Neural cell (in vitro differentiated cells): ENCODE measurements around the gene ACTMAP.

Source experiments
- EP300 ChIP-seq: fragments of 450-650 bp; conservative IDR thresholded peaks from 2 replicates; pipeline ENCODE4 v1.6.1; 2014; ENCODE audit warnings: antibody characterized with exemption, mild to moderate bottlenecking, moderate library complexity; ENCODE audit not compliant: poor library complexity, severe bottlenecking
- EZH2 ChIP-seq: fragments of 200-600, 300-800 bp; shearing (Covaris generic), sonication (generic); IDR thresholded peaks from 2 replicates; pipeline ENCODE4 v1.6.1; 2014; ENCODE audit warnings: antibody characterized with exemption, low read length, borderline replicate concordance, mild to moderate bottlenecking; ENCODE audit not compliant: insufficient read depth, poor library complexity, severe bottlenecking
- POLR2AphosphoS5 ChIP-seq: IDR thresholded peaks from 2 replicates; pipeline ENCODE4 v1.6.1; 2012
- RAD21 ChIP-seq: fragments of 450-650 bp; conservative IDR thresholded peaks from 2 replicates; pipeline ENCODE4 v1.6.1; 2014; ENCODE audit warnings: antibody characterized with exemption, mild to moderate bottlenecking, moderate library complexity
- TF ChIP-seq, protein P1 (sequence below): fragments of 450-650 bp; IDR thresholded peaks from 2 replicates; pipeline ENCODE4 v1.5.1; 2014; ENCODE audit warnings: antibody characterized with exemption, mild to moderate bottlenecking, moderate library complexity; ENCODE audit not compliant: poor library complexity, severe bottlenecking
- TF ChIP-seq, protein P2 (sequence below): IDR thresholded peaks from 2 replicates; pipeline ENCODE4 v1.6.1; 2012; ENCODE audit warnings: borderline replicate concordance

DNA sequence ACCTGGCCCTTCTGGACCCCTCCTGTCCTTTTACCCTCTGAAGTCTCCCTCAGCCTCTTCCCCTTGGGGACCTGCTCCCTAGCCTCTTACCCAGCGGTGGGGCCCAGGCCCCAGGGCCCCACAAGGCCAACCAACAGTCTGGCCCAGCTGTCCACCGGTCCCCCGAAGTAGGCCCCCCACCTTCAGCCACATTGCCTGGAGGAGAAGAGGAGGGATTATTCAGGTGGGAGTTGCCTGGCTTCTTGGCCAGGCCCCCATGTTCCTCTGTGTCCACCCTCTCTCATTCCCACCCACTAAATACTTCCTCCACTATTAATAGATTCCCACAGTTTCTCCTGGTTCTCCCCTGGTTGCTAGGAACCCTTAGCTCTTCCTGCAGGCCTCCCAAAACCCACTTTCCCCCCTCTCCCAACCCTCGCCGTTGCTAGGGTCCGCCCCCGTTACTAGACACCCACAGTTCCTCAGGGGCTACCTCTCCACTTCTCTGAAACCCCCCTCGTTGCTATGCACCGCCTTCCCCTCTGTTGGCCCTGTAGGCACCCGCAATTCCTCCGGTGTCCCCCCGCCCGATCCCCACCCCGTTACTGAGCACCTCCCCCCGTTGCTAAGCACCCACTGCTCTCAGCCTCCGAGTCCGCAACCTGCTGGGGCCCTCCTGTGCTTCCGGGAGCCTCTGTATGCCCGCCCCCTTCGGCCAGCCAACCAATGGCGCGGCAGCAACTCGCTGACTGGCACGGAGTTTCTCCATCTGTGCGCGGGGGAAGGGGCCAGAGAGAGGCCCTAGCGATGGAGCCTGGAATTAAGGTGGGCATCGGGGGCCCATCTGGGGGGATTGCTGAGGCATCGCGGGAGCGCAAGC lies 35.6 kb downstream of the ACTMAP start:
- TF ChIP-seq, protein P1, sequence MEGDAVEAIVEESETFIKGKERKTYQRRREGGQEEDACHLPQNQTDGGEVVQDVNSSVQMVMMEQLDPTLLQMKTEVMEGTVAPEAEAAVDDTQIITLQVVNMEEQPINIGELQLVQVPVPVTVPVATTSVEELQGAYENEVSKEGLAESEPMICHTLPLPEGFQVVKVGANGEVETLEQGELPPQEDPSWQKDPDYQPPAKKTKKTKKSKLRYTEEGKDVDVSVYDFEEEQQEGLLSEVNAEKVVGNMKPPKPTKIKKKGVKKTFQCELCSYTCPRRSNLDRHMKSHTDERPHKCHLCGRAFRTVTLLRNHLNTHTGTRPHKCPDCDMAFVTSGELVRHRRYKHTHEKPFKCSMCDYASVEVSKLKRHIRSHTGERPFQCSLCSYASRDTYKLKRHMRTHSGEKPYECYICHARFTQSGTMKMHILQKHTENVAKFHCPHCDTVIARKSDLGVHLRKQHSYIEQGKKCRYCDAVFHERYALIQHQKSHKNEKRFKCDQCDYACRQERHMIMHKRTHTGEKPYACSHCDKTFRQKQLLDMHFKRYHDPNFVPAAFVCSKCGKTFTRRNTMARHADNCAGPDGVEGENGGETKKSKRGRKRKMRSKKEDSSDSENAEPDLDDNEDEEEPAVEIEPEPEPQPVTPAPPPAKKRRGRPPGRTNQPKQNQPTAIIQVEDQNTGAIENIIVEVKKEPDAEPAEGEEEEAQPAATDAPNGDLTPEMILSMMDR = peak; percentile 48
- no peak for TF ChIP-seq EZH2
- TF ChIP-seq, protein P2, sequence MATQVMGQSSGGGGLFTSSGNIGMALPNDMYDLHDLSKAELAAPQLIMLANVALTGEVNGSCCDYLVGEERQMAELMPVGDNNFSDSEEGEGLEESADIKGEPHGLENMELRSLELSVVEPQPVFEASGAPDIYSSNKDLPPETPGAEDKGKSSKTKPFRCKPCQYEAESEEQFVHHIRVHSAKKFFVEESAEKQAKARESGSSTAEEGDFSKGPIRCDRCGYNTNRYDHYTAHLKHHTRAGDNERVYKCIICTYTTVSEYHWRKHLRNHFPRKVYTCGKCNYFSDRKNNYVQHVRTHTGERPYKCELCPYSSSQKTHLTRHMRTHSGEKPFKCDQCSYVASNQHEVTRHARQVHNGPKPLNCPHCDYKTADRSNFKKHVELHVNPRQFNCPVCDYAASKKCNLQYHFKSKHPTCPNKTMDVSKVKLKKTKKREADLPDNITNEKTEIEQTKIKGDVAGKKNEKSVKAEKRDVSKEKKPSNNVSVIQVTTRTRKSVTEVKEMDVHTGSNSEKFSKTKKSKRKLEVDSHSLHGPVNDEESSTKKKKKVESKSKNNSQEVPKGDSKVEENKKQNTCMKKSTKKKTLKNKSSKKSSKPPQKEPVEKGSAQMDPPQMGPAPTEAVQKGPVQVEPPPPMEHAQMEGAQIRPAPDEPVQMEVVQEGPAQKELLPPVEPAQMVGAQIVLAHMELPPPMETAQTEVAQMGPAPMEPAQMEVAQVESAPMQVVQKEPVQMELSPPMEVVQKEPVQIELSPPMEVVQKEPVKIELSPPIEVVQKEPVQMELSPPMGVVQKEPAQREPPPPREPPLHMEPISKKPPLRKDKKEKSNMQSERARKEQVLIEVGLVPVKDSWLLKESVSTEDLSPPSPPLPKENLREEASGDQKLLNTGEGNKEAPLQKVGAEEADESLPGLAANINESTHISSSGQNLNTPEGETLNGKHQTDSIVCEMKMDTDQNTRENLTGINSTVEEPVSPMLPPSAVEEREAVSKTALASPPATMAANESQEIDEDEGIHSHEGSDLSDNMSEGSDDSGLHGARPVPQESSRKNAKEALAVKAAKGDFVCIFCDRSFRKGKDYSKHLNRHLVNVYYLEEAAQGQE = no peak
- no peak for TF ChIP-seq EP300
- peak; percentile 79 for TF ChIP-seq POLR2AphosphoS5
- TF ChIP-seq RAD21 = no peak
